Neural cell (in vitro differentiated cells): ENCODE results near the gene PIP4K2A. TPM values are rescaled to one million over a fixed set of nuclear protein-coding genes. Genes with fewer than 3 reads are reported as not detected.

ENCODE experiments used
- H2AFZ ChIP-seq: fragments of 200-600, 300-800 bp; sonication (generic), shearing (Covaris generic); 2 replicates; pipeline ENCODE4 v1.6.0; 2014; ENCODE audit warnings: low read depth, mild to moderate bottlenecking, antibody characterized with exemption, low read length, moderate library complexity
- H3F3A ChIP-seq: fragments of 200-600 bp; shearing (Covaris generic); 2 replicates; pipeline ENCODE4 v1.6.1; 2016; ENCODE audit warnings: mild to moderate bottlenecking, moderate library complexity, mixed read lengths, antibody characterized with exemption, low read length; ENCODE audit not compliant: insufficient read depth, poor library complexity, severe bottlenecking
- H3K27ac ChIP-seq: fragments of 200-600, 300-800 bp; sonication (generic), shearing (Covaris generic); 2 replicates; pipeline ENCODE4 v1.5.1; 2014; ENCODE audit warnings: mild to moderate bottlenecking, low read length, moderate library complexity
- H3K27me3 ChIP-seq: fragments of 300-800, 200-600 bp; sonication (generic), shearing (Covaris generic); 2 replicates; pipeline ENCODE4 v1.6.0; 2014; ENCODE audit warnings: mild to moderate bottlenecking, low read depth, low read length, moderate library complexity; ENCODE audit not compliant: insufficient read depth
- H3K36me3 ChIP-seq: fragments of 300-800, 200-600 bp; sonication (generic), shearing (Covaris generic); 2 replicates; pipeline ENCODE4 v1.5.1; 2014; ENCODE audit warnings: mild to moderate bottlenecking, antibody characterized with exemption, low read length, moderate library complexity; ENCODE audit not compliant: insufficient read depth
- H3K4me2 ChIP-seq: fragments of 300-800, 200-600 bp; sonication (generic), shearing (Covaris generic); 2 replicates; pipeline ENCODE4 v1.6.0; 2014; ENCODE audit warnings: mild to moderate bottlenecking, low read length
- H3K4me3 ChIP-seq: fragments of 300-800, 200-600 bp; sonication (generic), shearing (Covaris generic); 2 replicates; pipeline ENCODE4 v1.5.1; 2014; ENCODE audit warnings: mild to moderate bottlenecking, low read length, moderate library complexity
- H3K79me2 ChIP-seq: fragments of 200-600 bp; shearing (Covaris generic); replicated peaks from 2 replicates; pipeline ENCODE4 v1.6.0; 2014; ENCODE audit warnings: mild to moderate bottlenecking, low read length, moderate library complexity; ENCODE audit not compliant: insufficient read depth
- H3K9ac ChIP-seq: fragments of 300-800, 200-600 bp; sonication (generic), shearing (Covaris generic); 2 replicates; pipeline ENCODE4 v1.6.1; 2016; ENCODE audit warnings: mild to moderate bottlenecking, low read length, mixed read lengths
- H3K9me2 ChIP-seq: fragments of 200-600 bp; shearing (Covaris generic); 2 replicates; pipeline ENCODE4 v1.6.1; 2016; ENCODE audit warnings: mild to moderate bottlenecking, low read length, mixed read lengths; ENCODE audit not compliant: insufficient read depth
- H3K9me3 ChIP-seq: fragments of 200-600, 300-800 bp; sonication (generic), shearing (Covaris generic); 2 replicates; pipeline ENCODE4 v1.6.1; 2016; ENCODE audit warnings: mild to moderate bottlenecking, mixed run types, low read length, moderate library complexity, mixed read lengths
- H4K20me1 ChIP-seq: fragments of 200-600 bp; shearing (Covaris generic); 2 replicates; pipeline ENCODE4 v1.6.1; 2016; ENCODE audit warnings: mild to moderate bottlenecking, mixed run types; ENCODE audit not compliant: insufficient read depth
- EP300 ChIP-seq: fragments of 450-650 bp; conservative IDR thresholded peaks from 2 replicates; pipeline ENCODE4 v1.6.1; 2014; ENCODE audit warnings: antibody characterized with exemption, mild to moderate bottlenecking, moderate library complexity; ENCODE audit not compliant: poor library complexity, severe bottlenecking
- EZH2 ChIP-seq: fragments of 200-600, 300-800 bp; shearing (Covaris generic), sonication (generic); IDR thresholded peaks from 2 replicates; pipeline ENCODE4 v1.6.1; 2014; ENCODE audit warnings: antibody characterized with exemption, low read length, borderline replicate concordance, mild to moderate bottlenecking; ENCODE audit not compliant: insufficient read depth, poor library complexity, severe bottlenecking
- MXI1 ChIP-seq: fragments of 450-650 bp; conservative IDR thresholded peaks from 2 replicates; pipeline ENCODE4 v1.6.1; 2014; ENCODE audit warnings: antibody characterized with exemption, mild to moderate bottlenecking; ENCODE audit not compliant: poor library complexity, severe bottlenecking
- POLR2AphosphoS5 ChIP-seq: IDR thresholded peaks from 2 replicates; pipeline ENCODE4 v1.6.1; 2012
- RAD21 ChIP-seq: fragments of 450-650 bp; conservative IDR thresholded peaks from 2 replicates; pipeline ENCODE4 v1.6.1; 2014; ENCODE audit warnings: antibody characterized with exemption, mild to moderate bottlenecking, moderate library complexity
- SMC3 ChIP-seq: fragments of 450-650 bp; conservative IDR thresholded peaks from 2 replicates; pipeline ENCODE4 v1.6.1; 2014; ENCODE audit warnings: antibody characterized with exemption, mild to moderate bottlenecking, moderate library complexity; ENCODE audit not compliant: poor library complexity
- TAF1 ChIP-seq: IDR thresholded peaks from 2 replicates; pipeline ENCODE4 v1.6.1; 2012; ENCODE audit warnings: low read depth
- polyA plus RNA-seq: library from polyadenylated mRNA; depleted of rRNA; stranded (reverse); fragments of >200 nt; gene quantifications from 2 replicates; pipeline ENCODE4 v1.2.3, GENCODE V29; 2014
- TF ChIP-seq, protein P1 (sequence below): IDR thresholded peaks from 2 replicates; pipeline ENCODE4 v1.6.1; 2012; ENCODE audit warnings: borderline replicate concordance
- TF ChIP-seq, protein P2 (sequence below): fragments of 450-650 bp; IDR thresholded peaks from 2 replicates; pipeline ENCODE4 v1.5.1; 2014; ENCODE audit warnings: antibody characterized with exemption, mild to moderate bottlenecking, moderate library complexity; ENCODE audit not compliant: poor library complexity, severe bottlenecking

The PIP4K2A gene
- polyA plus RNA-seq, 1 donor from 2014 or later: 12.6 TPM

DNA sequence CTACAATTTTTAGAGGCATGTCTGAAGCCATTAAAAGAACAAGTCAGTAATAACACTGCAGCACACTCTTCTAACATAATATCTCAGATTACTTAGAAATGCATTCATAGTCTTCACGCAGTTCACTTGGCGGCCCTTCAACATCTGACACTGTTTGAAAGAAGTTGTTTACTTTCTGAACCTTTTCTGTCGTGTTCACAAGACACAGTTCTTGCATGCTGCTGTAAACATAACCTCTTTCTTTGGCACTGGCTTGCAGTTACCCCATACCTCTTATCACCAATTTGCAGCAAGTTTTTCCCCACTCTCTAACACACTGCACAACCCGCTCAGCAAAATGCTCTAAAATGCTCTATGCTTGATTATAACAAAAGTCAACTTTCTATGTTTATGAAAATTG lies 12.0 kb downstream of the PIP4K2A start:
- Histone ChIP-seq H3K36me3 (no peaks in the 10 kb centered on the region), H3K4me3 (no peak overlapping the region), H3K27me3 (no peaks in the 10 kb centered on the region), H3K9me3 (no peaks in the 10 kb centered on the region), H3K27ac (no peak overlapping the region), H3K4me2 (no peak overlapping the region), H3K79me2 (peaks cover 6% of the 10 kb centered on the region), H3F3A (no peaks in the 10 kb centered on the region), H3K9ac (no peak overlapping the region), H3K9me2 (no peaks in the 10 kb centered on the region), H2AFZ (no peak overlapping the region), H4K20me1 (no peaks in the 10 kb centered on the region)
- no peak for TF ChIP-seq EP300

- no peaks in the 10 kb centered on the region for H3K36me3 ChIP-seq
- H3K79me2 ChIP-seq: peaks cover 4% of the 10 kb centered on the region
- no peak overlapping the region for H3K9ac ChIP-seq
- H4K20me1 ChIP-seq: no peaks in the 10 kb centered on the region
- no peak overlapping the region for H2AFZ ChIP-seq
- no peaks in the 10 kb centered on the region for H3K9me3 ChIP-seq
- no peak overlapping the region for H3K4me2 ChIP-seq
- no peaks in the 10 kb centered on the region for H3K9me2 ChIP-seq
- no peaks in the 10 kb centered on the region for H3F3A ChIP-seq
- no peak overlapping the region for H3K4me3 ChIP-seq
- TF ChIP-seq, protein P1, sequence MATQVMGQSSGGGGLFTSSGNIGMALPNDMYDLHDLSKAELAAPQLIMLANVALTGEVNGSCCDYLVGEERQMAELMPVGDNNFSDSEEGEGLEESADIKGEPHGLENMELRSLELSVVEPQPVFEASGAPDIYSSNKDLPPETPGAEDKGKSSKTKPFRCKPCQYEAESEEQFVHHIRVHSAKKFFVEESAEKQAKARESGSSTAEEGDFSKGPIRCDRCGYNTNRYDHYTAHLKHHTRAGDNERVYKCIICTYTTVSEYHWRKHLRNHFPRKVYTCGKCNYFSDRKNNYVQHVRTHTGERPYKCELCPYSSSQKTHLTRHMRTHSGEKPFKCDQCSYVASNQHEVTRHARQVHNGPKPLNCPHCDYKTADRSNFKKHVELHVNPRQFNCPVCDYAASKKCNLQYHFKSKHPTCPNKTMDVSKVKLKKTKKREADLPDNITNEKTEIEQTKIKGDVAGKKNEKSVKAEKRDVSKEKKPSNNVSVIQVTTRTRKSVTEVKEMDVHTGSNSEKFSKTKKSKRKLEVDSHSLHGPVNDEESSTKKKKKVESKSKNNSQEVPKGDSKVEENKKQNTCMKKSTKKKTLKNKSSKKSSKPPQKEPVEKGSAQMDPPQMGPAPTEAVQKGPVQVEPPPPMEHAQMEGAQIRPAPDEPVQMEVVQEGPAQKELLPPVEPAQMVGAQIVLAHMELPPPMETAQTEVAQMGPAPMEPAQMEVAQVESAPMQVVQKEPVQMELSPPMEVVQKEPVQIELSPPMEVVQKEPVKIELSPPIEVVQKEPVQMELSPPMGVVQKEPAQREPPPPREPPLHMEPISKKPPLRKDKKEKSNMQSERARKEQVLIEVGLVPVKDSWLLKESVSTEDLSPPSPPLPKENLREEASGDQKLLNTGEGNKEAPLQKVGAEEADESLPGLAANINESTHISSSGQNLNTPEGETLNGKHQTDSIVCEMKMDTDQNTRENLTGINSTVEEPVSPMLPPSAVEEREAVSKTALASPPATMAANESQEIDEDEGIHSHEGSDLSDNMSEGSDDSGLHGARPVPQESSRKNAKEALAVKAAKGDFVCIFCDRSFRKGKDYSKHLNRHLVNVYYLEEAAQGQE: no peak
- TF ChIP-seq MXI1 (no peak), POLR2AphosphoS5 (no peak), EZH2 (no peak), SMC3 (no peak), EP300 (no peak), TAF1 (no peak), RAD21 (no peak)
- TF ChIP-seq, protein P2, sequence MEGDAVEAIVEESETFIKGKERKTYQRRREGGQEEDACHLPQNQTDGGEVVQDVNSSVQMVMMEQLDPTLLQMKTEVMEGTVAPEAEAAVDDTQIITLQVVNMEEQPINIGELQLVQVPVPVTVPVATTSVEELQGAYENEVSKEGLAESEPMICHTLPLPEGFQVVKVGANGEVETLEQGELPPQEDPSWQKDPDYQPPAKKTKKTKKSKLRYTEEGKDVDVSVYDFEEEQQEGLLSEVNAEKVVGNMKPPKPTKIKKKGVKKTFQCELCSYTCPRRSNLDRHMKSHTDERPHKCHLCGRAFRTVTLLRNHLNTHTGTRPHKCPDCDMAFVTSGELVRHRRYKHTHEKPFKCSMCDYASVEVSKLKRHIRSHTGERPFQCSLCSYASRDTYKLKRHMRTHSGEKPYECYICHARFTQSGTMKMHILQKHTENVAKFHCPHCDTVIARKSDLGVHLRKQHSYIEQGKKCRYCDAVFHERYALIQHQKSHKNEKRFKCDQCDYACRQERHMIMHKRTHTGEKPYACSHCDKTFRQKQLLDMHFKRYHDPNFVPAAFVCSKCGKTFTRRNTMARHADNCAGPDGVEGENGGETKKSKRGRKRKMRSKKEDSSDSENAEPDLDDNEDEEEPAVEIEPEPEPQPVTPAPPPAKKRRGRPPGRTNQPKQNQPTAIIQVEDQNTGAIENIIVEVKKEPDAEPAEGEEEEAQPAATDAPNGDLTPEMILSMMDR: no peak
- no peaks in the 10 kb centered on the region for H3K27me3 ChIP-seq
- H3K27ac ChIP-seq: no peak overlapping the region
Observed at GRCh38 chr10:22701132-22701826, 13.1 kb downstream of the PIP4K2A start.
